ENCODE results near the gene BAIAP2L2.

DNA sequence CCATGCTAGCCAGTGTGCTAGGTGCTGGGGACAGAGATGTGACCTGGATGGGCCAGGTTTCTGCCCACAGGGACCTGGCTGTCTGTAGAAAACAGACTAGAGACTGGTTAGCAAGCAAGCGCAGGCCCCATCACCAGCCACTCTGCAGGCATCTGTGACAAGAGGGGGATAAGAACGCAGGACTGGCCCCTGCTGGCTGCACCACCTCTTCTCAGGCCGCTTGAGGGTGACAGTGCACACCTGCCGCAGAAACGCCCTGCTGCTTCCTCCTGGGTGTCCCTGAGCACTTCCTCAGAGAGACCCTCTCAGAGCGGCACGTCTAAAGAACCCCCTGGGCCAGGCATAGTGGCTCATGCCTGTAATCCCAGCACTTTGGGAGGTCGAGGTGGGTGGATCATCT lies 59.2 kb downstream of the BAIAP2L2 start:
- TF ChIP-seq, protein P1, sequence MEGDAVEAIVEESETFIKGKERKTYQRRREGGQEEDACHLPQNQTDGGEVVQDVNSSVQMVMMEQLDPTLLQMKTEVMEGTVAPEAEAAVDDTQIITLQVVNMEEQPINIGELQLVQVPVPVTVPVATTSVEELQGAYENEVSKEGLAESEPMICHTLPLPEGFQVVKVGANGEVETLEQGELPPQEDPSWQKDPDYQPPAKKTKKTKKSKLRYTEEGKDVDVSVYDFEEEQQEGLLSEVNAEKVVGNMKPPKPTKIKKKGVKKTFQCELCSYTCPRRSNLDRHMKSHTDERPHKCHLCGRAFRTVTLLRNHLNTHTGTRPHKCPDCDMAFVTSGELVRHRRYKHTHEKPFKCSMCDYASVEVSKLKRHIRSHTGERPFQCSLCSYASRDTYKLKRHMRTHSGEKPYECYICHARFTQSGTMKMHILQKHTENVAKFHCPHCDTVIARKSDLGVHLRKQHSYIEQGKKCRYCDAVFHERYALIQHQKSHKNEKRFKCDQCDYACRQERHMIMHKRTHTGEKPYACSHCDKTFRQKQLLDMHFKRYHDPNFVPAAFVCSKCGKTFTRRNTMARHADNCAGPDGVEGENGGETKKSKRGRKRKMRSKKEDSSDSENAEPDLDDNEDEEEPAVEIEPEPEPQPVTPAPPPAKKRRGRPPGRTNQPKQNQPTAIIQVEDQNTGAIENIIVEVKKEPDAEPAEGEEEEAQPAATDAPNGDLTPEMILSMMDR (conservative IDR thresholded peaks at IDR 0.05 in 1 of 2, IDR thresholded peaks at IDR 0.05 in 1 of 2; ENCODE audit: low read depth in 1 of 2, low read length in 2 of 2) = no peak
- TF ChIP-seq EZH2 (IDR thresholded peaks at IDR 0.05; ENCODE audit: low read length, missing control alignments) = no peak

Data from fibroblast of lung (primary cell).